Measurements from ENCODE around the gene EMC6.

EMC6 gene

DNA sequence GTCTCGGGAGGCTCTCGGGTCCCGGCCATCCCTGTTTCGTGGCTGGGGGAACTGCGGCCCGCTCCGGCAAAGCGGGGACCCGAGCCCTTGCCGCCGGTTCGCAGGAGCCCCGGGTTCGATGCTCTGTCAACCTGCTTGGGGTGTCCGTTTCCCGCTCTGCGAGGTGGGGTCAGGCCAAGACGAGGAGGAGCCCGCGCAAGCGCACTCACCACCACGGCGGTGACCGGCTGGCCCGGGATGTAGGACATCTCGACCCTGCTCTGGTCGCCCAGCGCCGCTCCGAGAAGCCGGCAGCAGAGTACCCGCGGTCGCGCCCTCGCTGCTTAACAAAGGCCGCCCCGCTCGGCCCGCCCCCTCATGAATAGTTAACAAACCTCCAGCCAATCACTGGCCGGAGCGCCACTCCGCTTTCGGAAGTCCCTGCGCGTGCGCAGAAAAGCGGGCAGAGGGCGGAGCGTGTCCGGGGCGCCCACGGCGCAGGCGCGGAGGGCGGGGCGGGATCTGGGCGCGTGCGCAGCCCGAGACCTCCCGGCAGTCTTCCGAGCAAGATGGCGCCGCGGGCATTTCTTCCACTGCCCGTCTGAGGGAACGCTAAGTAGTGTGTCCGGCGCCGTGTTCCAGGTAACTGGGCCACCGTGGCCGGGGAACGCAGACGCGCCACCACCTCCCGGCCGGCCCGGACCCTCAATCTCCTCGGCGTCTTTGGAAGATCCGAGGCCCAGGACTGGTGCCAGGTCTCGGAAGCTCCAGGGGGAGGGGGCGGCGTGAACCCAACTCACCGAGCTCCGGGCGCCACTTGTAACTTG, at the start of gene EMC6, which contains the start of gene TAX1BP3:
EMC6 (plus strand) TSS at position 534 of the 806 bp plus-strand sequence. CDS start 335 bp downstream, outside the sequence.
TAX1BP3 (minus strand) TSS at position 300 of the 806 bp plus-strand sequence; CDS start at position 248, 52 bp downstream.
- peak; percentile 98 for DNase-seq

- no peak for DNase-seq
Measured at GRCh38 chr17:3621146-3621720, 47.4 kb upstream of the EMC6 start.

GRCh38 chr17:3622977-3623594, 45.5 kb upstream of the EMC6 start:
- no peak for DNase-seq

GRCh38 chr17:3626831-3627768, 41.5 kb upstream of the EMC6 start:
- no peak for DNase-seq

GRCh38 chr17:3627769-3628167, 40.8 kb upstream of the EMC6 start:
- no peak for DNase-seq

DNA sequence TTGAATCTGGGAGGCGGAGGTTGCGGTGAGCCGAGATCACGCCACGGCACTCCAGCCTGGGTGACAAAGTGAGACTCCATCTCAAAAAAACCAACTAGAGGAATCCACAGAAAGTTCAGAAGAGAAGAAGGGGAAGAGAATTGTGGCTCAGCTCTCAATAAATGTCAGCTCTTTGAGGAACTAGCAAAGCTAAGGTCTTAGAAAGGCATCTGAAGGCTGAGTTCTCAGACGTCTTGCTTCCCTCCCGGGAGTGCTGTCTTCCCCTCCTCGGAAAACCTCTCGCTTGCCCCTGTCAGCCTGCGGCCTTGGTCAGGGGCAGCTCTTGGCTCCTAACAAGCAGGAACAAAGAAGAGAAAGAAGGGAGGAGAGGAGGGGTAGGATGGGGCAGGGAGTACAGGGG, 37.8 kb upstream of the EMC6 start:
- DNase-seq, result no peak

GRCh38 chr17:3632287-3632686, 36.3 kb upstream of the EMC6 start:
- DNase-seq, result no peak

GRCh38 chr17:3635474-3636153, 33.0 kb upstream of the EMC6 start:
- peak; percentile 46 for DNase-seq

DNA sequence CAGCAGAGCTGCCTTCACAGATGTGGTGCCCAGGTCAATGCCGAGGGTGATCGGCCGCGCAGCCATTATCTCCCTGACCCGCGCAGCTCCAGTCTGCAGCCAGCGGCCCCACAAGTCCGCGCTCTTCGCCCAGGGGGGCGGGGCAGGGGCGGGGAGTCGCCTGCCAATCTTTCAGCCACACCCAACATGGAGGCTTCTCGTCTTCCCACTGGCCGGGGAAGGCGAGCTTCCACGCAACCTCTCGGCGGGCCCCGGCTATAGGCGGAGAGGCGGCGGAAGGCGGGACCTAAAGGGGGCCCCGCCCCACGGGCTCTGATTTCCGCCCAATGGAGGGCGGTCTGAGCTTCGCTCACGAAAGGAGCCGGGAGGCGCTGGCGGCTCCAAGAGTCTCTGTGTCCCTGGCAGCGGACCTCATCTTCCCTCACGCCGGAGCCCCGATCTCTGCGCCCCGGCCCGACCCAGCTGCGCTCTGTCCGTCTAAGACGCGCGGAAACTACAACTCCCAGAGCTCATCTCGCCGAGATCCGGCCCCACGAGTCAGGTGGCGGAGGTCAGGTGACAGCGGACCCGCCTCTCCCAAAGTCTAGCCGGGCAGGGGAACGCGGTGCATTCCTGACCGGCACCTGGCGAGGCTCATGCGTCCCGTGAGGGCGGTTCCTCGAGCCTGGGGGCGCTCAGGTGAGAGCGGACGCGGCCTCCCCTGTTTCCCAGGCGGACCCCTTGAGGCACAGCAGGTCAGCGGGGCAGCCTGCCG, 32.3 kb upstream of the EMC6 start, which contains the start of the genes CTNS and SHPK:
CTNS (plus strand) TSS at position 607 of the 754 bp plus-strand sequence. CDS start 3,447 bp downstream, outside the sequence.
SHPK (minus strand) TSS at position 97 of the 754 bp plus-strand sequence; CDS start at position 66, 31 bp downstream.
- peak; percentile 98 for DNase-seq

- peak; percentile 41 for DNase-seq
Measured at GRCh38 chr17:3636908-3637373, 31.7 kb upstream of the EMC6 start.

DNA sequence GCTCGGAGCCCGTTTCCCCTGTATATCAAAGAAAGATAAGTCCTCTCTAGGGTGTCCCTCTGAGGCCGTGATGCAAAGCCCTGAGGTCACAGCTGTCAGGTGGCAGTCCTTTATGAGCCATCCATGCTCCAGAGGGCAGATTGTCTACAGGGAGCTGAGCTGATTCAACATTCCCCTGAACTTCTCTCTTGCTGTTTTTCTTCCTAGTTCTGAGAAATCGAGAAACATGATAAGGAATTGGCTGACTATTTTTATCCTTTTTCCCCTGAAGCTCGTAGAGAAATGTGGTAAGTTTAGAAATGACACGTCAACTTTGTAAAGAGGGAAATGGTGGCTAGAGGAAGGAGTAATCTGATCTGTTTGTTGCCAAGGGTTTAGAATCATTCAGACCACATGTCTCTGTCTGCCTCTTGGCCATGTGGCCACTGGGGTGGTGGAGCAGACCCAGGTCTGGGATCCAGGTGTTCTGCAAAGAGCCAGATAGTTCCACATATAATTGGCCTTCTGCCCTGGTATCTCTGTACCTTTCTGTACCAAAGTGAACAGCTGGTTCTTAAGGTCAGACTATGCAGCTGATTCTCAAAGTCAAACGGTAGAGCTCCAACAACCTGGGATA, 28.5 kb upstream of the EMC6 start:
- peak; percentile 98 for DNase-seq

DNA sequence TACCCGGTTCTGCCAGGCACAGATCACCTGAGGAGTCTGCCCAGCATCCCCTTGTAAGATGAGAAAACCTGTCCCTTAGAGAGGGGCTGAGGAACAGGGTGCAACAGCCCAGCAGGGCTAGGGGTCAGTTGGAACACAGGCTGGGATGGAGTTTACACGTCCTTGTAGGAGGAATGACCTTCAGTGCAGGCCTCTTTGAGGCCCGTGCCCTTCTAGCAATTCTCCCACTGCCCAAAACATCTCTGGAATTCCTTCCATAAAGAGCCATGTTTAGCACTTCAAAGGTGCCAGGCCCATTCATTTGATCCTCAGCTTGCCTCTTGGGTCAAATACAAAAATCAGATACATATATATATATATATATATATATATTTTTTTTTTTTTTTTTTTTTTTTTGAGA, 27.6 kb upstream of the EMC6 start:
- DNase-seq, result no peak

- peak; percentile 36 for DNase-seq
Measured at GRCh38 chr17:3641717-3642486, 26.7 kb upstream of the EMC6 start.

DNA sequence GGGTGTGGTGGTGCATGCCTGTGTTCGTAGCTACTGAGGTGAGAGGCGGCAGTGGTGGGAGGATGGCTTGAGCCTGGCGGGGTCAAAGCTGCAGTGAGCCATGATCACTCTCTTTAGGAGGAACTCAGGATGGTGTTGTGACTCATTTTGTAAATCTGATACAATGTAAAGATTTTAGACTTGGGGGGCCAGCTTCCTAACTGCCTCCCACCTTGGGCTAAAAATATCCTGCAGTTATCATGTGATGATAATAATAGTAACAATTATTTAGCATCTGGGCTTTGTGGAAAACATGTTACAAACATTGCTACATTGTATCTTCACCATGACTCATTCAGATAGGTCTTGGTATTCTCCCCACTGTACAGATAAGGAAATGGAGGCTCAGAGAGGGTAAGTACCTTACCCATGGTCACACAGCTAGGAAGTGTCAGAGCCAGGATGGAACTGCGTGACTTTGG, 24.7 kb upstream of the EMC6 start:
- no peak for DNase-seq

GRCh38 chr17:3645310-3645709, 23.3 kb upstream of the EMC6 start:
- DNase-seq, result no peak

DNA sequence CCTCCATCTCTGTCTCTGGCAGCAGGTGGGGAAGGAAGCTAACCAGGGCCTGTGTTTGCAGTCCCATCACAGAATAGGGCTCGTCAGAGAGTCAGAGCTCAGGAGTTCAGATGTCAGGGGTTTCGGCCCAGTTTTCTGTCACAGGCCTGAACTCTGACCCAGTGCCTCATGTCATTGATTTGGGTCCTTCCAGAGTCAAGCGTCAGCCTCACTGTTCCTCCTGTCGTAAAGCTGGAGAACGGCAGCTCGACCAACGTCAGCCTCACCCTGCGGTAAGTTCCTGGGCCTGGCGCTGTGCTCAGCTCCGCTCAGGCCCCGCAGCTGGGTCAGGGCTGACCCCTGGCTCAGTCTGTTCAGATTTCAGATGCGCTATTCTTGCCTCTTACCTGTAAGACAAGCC, 21.4 kb upstream of the EMC6 start:
- no peak for DNase-seq

DNA sequence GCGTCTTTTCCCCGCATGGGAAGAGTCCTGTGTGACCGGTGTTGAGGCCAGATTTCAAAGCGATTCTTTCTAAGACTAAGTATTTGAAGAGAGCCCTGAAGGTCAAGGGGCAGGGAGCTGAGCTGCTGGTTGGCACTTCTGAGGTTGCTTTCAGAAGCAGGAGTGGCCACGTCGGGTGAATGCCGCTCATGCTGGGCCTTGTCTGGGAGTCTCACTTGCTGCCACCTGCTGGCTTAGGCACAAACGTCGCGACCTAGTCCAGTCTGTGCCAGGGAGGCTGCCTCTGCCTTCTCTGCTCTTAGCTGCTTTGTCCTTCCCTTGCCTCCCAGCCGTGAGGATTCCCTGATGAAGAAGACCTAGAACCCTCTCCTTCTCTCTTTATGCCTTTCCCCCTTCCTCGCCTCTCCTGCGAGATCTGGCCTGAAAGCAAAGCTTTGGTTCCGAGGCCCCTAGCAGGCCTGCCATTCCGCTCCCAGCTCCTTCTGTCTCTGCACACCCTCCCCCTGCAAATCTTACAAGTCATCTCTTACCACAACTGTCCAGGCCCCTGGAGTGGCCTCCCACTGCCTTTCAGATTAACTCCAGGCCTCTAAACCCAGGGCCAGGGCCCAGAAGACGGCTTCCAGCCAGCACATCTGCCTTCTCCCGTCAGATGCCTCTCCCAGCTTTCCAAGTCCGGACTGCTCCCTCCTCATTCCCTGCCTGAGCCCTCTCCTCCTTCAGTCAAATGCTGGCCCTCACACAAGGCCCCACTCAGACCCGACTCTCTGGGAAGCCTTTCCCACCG, 20.6 kb upstream of the EMC6 start:
- peak; percentile 55 for DNase-seq

DNA sequence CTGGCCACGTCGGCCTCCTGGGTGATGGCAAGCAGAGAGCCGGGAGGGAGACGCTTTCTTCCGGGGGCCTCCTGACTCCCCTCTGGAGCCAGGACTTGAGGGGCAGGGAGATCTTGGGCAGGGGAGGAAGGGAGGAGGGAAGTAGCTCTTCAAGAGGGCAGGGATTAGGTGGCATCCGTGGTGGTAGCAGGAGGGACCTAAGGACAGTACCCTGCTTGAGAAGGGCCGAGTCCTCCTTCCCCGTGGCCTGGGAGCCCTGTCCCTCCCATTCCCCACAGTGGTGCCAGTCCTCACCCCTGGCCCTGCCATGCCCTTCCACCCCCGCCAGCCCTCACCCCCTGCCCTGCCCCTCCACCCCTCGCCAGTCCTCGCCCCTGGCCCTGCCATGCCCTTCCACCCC, 12.8 kb upstream of the EMC6 start:
- DNase-seq, result no peak

DNA sequence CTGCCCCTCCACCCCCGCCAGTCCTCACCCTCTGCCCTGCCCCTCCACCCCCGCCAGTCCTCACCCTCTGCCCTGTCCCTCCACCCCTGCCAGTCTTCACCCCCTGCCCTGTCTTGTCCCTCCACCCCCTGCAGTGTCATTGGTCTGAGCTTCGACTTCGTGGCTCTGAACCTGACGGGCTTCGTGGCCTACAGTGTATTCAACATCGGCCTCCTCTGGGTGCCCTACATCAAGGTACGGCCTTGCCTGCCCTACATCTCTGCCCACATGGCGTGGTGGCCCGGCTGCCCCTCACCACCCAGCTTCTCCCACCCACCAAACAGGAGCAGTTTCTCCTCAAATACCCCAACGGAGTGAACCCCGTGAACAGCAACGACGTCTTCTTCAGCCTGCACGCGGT, 12.3 kb upstream of the EMC6 start:
- no peak for DNase-seq

Data from OCI-M1 (cell line).